CD4-positive, alpha-beta T cell treated with Interleukin-17A for 4 hours (primary cell): ENCODE data around the gene NUF2.
"Not testable (repeated sequence)": the region's sequence is repeated elsewhere in the genome, so short reads cannot be mapped to it uniquely, and the experiment has no call there.

Experiments used
- DNase-seq: peaks from one replicate; pipeline ENCODE4 v3.0.0-alpha.2; 2020; ENCODE audit warnings: mixed read lengths

The NUF2 gene

GRCh38 chr1:163337631-163338030 lies 15.9 kb downstream of the NUF2 start:
- DNase-seq, result no peak

GRCh38 chr1:163346326-163346870 lies 24.6 kb downstream of the NUF2 start:
- no peak for DNase-seq

DNA sequence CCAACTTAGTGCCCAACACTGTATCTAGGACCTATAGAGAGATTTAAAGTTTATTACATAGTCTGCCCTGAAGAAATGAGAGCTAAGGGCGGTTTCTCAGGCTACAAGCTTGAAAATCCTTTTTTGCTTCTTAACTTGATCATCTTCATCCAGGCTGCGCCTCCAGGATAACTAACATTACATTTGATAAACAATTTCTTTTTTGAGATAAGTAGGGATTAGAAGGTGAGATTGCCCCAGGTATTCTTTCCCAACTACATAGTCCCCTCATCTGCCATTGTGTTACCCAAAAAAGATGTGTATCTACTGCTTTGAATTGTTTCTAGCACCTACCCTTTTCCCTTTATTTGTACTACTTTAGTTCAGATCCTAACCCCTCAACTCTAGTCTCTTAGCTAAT lies 25.4 kb downstream of the NUF2 start:
- DNase-seq, result no peak

DNA sequence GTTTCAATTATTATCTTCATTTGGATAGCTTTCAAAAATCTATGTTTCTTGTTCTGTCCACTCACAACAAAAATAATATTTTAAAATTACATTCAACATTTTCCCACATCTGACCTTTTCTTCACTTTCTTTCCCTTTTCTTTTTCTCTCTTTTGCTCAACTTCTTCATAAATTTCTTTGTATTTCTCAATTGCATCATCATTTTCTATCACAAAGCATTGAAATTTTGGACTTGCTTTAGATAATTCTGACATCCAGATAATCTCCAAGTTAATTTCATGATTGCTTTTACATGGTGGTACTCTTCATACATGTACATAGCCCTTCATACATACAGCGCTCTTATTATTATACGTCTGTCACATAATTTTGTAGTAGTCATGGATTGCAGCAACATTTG lies 30.2 kb downstream of the NUF2 start:
- DNase-seq, result no peak

DNA sequence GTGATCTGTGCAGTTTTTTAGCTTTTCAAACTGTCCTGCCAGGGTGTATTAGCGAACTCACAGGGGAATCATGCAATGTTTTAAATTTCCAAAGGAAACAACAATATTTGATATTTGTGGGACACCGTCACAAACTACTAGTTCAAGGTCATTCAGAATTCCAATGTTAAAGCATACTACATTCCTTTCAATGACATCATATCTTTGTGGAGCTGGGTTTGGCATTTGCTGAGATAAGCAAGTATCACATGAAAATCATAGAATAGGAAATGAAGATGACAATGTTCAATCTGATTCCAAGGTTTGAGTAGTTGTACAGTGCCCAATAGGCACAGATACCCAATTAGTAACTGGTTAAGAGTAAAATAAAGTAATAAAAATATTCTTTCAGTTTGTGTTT lies 35.6 kb downstream of the NUF2 start:
- DNase-seq, result no peak

GRCh38 chr1:163358172-163358571 lies 36.4 kb downstream of the NUF2 start:
- not testable (repeated sequence) for DNase-seq

DNA sequence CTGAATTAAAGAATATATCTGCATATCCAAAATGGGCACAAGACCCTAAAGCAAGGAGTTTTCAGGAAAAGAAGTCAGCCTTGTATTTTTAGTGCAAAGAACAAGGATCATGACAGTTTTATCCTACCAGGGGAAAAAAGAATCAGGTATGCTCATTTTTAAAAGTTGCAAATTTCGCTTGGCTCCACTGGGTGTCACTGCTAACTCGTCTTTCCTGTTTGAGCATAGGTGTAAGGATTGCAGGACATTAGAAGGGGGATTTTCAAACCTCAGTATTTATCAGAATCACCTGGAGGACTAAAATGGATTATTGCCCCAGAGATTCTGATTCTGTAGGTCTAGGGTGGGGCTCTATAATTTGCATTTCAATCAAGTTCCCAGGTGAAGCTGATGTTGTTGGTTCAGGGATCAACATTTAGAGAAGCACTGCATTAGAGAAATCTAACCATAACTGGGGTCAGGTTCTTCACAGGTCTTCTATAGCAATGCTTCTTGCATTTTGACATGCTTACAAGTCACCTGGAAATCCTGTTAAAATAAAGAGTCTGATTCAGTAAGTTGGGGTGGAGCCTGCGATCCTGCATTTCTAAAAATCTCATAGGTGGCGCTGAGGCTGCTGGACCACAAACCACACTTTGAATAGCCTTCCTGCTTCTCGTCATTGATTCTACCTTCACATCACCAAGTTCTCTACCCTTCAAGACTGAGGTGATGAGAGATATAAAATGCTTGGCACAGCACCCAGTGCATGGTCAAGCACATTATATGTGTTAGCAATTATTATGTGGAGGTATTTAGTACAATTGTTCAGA lies 39.6 kb downstream of the NUF2 start:
- DNase-seq, result no peak

GRCh38 chr1:163365186-163365585 lies 43.4 kb downstream of the NUF2 start:
- DNase-seq, result no peak

- DNase-seq, result no peak
Observed at GRCh38 chr1:163366555-163366954, 44.8 kb downstream of the NUF2 start.

DNA sequence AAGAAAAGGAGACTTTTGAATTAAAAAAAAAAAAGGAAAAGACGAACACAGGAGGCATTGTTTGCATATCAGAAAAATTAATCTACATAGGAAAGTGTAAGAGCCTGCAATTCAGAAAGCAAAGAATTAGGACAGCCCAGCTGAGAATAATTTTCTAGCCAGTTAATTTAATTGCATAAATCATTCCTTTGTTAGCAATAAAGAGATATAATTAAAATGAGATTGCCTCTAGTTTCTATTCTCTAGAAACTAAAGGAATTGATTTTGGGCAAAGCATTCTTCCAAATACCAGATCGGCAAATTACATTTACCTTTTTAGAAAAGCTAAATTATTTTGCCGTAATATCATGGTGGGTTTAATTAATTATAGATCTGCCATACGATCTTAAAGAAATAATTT lies 46.0 kb downstream of the NUF2 start:
- DNase-seq, result no peak

DNA sequence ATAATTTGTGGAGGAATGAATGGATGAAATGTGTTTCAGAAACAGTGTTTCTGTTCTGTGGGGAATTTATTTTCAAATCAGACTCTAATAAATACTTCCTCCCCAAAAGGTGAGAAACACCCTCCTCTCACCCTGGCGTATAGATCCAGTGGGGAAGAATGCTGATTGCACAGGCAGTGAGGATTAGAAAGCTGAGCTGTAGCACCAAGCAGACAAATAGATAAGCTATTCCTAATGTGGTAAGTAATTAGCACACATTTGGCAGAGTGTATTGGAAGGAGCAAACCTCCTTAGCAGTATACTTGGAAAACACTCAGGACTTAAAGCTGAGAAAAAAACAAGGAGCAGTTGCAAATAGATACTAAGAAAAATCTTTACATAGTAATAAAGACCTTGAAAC lies 50.8 kb downstream of the NUF2 start:
- no peak for DNase-seq

DNA sequence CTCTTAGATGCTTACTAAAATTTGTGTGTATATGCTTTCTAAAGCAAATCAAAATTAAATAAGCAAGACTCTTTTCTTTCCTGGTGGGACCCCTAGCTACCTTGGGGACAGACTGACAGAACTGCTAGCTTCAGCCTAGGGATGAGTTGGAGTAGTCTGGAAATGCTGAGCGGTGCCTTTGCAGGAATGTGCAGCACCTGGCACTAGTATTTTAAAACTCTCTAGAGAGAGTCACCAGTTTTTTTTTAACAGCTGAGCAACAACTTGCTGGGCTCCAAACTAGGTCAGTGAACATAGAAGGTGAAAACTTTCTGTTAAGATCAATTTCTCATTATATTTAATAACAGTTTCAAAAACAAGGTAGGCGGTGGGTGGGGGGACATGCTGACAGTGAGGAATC lies 56.8 kb downstream of the NUF2 start:
- no peak for DNase-seq

DNA sequence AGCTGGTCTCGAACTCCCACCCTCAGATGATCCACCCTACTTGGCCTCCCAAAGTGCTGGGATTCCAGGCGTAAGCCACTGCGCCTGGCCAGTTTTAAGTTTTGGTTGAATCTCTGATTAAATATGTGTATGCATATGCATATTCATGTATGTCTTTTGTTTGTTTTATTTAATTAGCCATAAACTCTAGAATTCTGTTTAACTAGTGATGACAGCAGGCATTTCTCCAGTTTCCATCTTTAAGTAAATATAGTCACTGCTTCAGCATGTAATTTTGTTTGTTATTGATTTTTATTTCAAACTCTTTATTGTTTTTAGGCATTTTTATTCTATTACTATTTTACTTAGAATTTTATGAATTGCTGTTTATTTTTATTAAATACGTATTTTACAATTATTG lies 58.0 kb downstream of the NUF2 start:
- DNase-seq, result no peak

- no peak for DNase-seq
Observed at GRCh38 chr1:163381487-163382184, 59.9 kb downstream of the NUF2 start.

DNA sequence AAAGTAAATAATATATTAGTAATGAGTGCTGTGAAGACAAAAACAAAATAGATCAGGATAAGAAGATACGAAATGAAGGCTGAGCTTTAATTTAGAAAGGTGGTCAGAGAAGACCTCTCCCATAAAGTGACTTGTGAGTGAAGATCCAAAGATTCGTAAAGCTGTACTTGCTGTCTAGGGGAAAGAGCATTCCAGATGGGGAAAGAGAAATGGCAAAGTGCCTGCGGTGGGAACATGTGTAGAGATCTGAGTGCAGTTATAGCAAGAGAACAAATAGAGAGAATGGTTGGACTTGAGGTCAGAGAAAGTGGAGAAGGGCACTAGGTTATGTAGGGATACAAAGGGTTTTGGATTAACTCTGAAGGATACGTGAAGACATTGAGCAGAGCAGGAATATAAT lies 60.6 kb downstream of the NUF2 start:
- no peak for DNase-seq

DNA sequence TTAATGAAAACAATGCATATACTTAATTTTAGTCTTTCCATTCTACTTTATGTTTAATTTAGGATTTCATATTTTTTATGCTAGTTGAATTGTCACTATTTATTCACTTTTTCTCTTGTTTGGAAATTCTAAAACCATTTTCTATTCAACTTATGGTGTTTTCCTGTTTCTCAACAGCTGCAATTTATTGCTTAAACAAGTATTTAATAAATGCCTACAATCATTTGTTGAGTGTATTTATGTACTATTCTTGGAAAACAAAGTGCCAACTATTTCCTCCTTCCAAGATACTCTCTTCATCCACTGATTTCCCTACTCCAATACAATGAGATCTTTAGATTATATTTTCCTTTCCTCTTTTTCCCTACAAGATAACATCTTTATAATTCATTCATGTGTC lies 65.4 kb downstream of the NUF2 start:
- DNase-seq, result no peak

- DNase-seq, result no peak
Observed at GRCh38 chr1:163388970-163389369, 67.2 kb downstream of the NUF2 start.

DNA sequence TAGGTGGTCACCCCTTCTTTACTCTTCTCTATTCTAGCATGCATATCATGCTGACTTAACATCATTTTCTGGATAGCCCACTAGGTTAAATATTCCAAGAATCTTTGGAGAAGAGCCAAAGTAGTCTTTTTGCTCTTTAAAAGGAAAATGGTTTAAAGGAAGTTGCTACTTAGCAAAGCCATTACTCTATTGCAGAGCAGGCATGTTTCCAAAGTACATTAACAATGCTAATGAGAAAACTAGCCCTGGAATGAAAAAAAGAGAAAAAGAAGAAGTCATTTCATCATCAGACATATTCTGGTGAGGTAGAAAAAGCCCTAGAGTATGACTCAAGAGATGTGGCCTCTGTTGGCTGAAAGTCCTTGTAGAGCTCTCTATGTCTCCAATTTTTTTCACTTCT lies 74.0 kb downstream of the NUF2 start:
- DNase-seq, result no peak

DNA sequence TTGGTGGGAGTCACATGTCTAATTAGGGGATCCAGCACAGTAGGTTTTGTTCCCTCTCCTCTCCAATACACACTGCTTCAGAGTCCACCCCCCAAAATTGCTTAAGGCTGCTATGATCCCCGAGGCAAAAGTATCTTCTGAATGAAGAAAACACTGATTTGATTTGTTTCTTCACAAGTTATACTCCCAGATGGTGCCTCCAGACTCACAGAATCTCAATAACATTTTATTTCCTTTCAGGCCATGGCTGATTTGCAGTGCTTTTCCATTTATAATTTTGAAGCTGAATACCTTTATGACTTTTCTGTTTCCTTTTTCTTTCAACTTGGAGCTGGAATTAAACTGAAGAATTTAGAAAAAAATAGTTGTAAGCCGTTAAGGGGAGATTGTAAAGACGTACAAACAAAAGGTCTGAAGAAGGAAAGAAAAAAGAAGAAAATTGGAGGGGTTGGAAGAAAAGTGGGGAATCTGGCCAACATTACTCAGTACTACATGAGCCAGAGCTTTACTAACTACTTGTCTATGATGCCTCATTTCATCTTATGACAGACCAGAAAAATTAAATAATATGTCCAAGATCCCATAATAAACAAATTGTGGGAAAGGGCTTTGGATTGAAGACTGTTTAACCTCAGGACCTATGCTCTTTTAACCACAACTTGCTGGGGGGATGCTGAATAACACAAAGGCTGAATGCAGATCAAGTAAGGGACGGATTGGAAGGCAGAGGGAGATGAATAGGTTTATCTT lies 75.9 kb downstream of the NUF2 start:
- DNase-seq, result no peak

DNA sequence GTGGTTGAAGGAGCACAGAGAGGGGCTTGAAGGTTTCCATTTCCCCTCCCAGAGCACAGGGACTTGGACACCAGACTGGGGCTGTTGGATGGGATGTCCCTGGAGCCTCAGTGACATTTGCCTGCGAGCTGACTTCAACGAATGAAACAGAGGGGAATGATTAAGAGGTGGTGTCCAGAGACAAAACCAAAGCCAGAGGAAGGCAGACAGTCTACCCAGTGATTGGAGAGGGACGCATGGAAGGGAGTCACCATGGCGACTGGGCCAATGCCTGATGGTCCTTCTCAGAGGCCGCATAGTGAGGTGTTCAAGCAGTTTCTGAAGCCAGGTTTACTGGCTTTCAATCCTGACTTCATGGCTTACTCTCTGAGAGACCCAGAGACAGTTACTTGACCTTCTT lies 77.2 kb downstream of the NUF2 start:
- no peak for DNase-seq

DNA sequence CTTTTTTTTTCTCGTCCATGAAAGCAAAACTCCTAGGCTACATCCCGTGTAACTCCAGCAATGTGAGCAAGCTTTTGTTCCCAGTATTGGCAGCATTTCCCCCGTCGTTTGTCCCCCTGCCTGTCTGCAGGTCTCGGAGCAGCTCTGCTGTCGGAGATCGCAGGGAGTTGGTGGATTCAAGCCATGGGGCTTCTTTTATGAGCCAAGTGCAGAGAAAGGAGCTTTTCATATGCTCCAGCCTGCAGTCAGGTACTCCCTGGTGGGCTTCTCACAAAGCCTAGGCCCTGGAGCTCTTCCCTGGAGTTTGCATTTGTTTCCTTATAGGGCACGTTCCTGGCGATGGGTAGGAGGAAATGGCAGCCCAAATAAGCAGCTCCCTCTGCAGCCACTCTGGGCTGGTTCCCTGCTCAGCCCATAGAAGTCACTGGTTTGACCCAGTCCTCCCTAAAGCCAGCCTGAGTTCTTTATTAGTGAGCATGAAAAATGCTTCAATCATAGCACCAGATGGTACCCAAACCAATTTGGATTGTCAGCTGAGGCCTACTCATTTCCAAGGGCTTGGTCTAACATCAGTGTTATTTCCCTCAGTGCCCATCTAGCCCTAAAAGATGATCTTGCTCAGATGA lies 78.3 kb downstream of the NUF2 start:
- no peak for DNase-seq

- no peak for DNase-seq
Observed at GRCh38 chr1:163401211-163401610, 79.5 kb downstream of the NUF2 start.
